CD8-positive, alpha-beta memory T cell (primary cell): ENCODE measurements around the gene UNC5B. TPM values are rescaled to one million over a fixed set of nuclear protein-coding genes. Genes with fewer than 3 reads are reported as not detected.

ENCODE experiments used
- CTCF ChIA-PET: fragments of 350-600 bp; sonication (Branson Sonifier 250); formaldehyde crosslinking; loops from one replicate; lab custom pipeline; 2021; ENCODE audit warnings: antibody characterized with exemption; lab: Charles Lee
- POLR2A ChIA-PET: fragments of 350-600 bp; sonication (Branson Sonifier 250); formaldehyde crosslinking; loops from one replicate; lab custom pipeline; 2021; ENCODE audit warnings: antibody characterized with exemption; lab: Charles Lee
- DNase-seq, 5 donors: peaks; one replicate each; pipeline versions ENCODE4 v3.0.0 to v3.0.0-alpha.2; 2020 to 2022; ENCODE audit warnings: mixed read lengths in 1 of 5
- H3K27ac ChIP-seq: one replicate; pipeline ENCODE4 v1.7.0; 2013; ENCODE audit warnings: low read depth, mild to moderate bottlenecking, low read length, moderate library complexity
- H3K27me3 ChIP-seq: 2 replicates; pipeline ENCODE4 v1.7.0; 2013; ENCODE audit warnings: low read length, mild to moderate bottlenecking; ENCODE audit not compliant: insufficient read depth, poor library complexity, severe bottlenecking
- H3K36me3 ChIP-seq: 2 replicates; pipeline ENCODE4 v1.7.0; 2013; ENCODE audit warnings: mild to moderate bottlenecking, low read length, moderate library complexity; ENCODE audit not compliant: insufficient read depth
- H3K4me1 ChIP-seq: 2 replicates; pipeline ENCODE4 v1.7.0; 2013; ENCODE audit warnings: mild to moderate bottlenecking, low read length, moderate library complexity; ENCODE audit not compliant: insufficient read depth
- H3K4me3 ChIP-seq: 2 replicates; pipeline ENCODE4 v1.7.0; 2013; ENCODE audit warnings: mild to moderate bottlenecking, low read length
- H3K9me3 ChIP-seq: 2 replicates; pipeline ENCODE4 v1.7.0; 2013; ENCODE audit warnings: mild to moderate bottlenecking, low read length
- H3K27ac Mint-ChIP-seq, 8 donors: one replicate each; pipeline ENCODE4 v1.8.0; 2020 to 2021; ENCODE audit warnings: mixed read lengths in 8 of 8, mild to moderate bottlenecking in 6 of 8, inconsistent platforms in 3 of 8, moderate library complexity in 3 of 8
- H3K27me3 Mint-ChIP-seq, 2 donors: one replicate each; pipeline ENCODE4 v1.8.0; 2020 to 2021; ENCODE audit warnings: mixed read lengths in 2 of 2, mild to moderate bottlenecking in 1 of 2, moderate library complexity in 1 of 2
- H3K36me3 Mint-ChIP-seq, 3 donors: one replicate each; pipeline ENCODE4 v1.8.0; 2020 to 2021; ENCODE audit warnings: mixed read lengths in 3 of 3, inconsistent platforms in 1 of 3, mild to moderate bottlenecking in 1 of 3
- H3K4me1 Mint-ChIP-seq, 3 donors: one replicate each; pipeline ENCODE4 v1.8.0; 2020 to 2021; ENCODE audit warnings: mixed read lengths in 3 of 3, inconsistent platforms in 1 of 3, mild to moderate bottlenecking in 1 of 3
- H3K4me3 Mint-ChIP-seq, 7 donors: one replicate each; pipeline ENCODE4 v1.8.0; 2020 to 2021; ENCODE audit warnings: mixed read lengths in 7 of 7, mild to moderate bottlenecking in 6 of 7, moderate library complexity in 4 of 7, inconsistent platforms in 2 of 7
- H3K9me3 Mint-ChIP-seq, 5 donors: one replicate each; pipeline ENCODE4 v1.8.0; 2020 to 2022; ENCODE audit warnings: mixed read lengths in 5 of 5, mild to moderate bottlenecking in 3 of 5, moderate library complexity in 2 of 5, inconsistent platforms in 1 of 5
- polyA plus RNA-seq: library from polyadenylated mRNA; unstranded; fragments of 300-500 nt; fragmentation: Illumina TruSeq; gene quantifications from one replicate; pipeline ENCODE4 v1.2.3, GENCODE V29; 2021
- total RNA-seq, 2 experiments: library from RNA; stranded (reverse); gene quantifications; one replicate each; pipeline ENCODE4 v1.2.3, GENCODE V29; 2021

The UNC5B gene
- total and polyA plus RNA-seq, 3 experiments from 2014 or later: 0.06 to 0.13 (median 0.11) TPM

DNA sequence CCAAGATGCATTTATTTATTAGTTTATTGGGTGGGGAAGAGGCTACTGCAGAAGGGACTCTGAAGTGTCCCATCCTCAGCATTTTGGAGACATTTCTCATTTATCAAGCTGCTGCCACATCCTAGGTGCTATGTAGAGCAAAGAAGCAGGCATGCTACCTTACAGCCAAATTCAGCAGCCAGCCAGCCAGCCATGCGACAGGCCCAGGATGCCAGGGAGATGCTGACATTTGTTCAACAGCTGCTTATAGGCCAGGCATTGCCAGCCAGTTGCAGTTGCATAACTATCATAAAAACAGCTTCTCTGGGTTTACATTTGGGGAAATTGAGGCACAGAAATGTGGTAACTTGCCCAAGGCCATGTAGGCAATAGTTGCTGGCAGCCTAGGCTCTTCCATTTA is 109.0 kb downstream of the UNC5B start:
- H3K27me3 Mint-ChIP-seq: no peaks in the 10 kb centered on the region
- CTCF ChIA-PET: interaction anchor here (1.2 kb wide), 1 partner anchor 387 kb away, joined by 3 read pairs; no protein-coding TSS in a partner anchor
- no peaks in the 10 kb centered on the region for H3K27me3 ChIP-seq

DNA sequence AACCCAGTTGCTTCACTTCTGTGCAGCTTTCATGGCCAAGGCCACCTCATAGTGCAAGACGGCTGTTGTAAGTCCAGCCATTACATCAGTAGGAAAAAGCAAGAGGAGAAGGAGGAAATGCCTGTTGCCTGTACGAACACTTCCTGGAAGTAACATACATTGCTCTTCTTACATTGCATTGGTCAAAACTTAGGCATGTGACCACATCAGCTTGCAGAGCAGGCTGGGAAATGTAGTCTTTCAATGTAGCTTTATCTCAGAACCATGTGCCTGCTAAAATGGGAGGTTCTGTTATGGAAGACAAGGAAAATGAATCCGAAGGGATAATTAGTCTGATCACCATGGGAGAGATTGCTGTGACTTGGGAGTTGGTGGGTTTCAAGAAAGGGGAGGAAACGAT is 111.0 kb downstream of the UNC5B start:
- ChIA-PET POLR2A (no interaction called here), CTCF (interaction anchor here (1.5 kb wide), 1 partner anchor 10 kb away, joined by 4 read pairs; no protein-coding TSS in a partner anchor)
- H3K4me3 ChIP-seq: no peak overlapping the region
- no peaks in the 10 kb centered on the region for H3K27me3 Mint-ChIP-seq
- peak overlapping the region in 1 of 7 donors; percentile 23 for H3K4me3 Mint-ChIP-seq
- H3K36me3 Mint-ChIP-seq: peaks cover 7 to 50% (median 16%) of the 10 kb centered on the region in 3 donors
- peaks cover 3% of the 10 kb centered on the region for H3K36me3 ChIP-seq
- no peak overlapping the region for H3K27ac ChIP-seq
- H3K9me3 Mint-ChIP-seq: no peaks in the 10 kb centered on the region
- peak in 1 of 5 donors; percentile 18 for DNase-seq
- H3K27ac Mint-ChIP-seq: peak overlapping the region in 3 of 8 donors; percentile 8 to 59 (median 19)
- H3K4me1 Mint-ChIP-seq: peaks cover 43 to 59% (median 43%) of the 10 kb centered on the region in 3 donors
- no peaks in the 10 kb centered on the region for H3K9me3 ChIP-seq
- H3K27me3 ChIP-seq: no peaks in the 10 kb centered on the region
- H3K4me1 ChIP-seq: peaks cover 18% of the 10 kb centered on the region

More for the DNA sequence above, 109.0 kb downstream of the UNC5B start:
- Histone ChIP-seq H3K36me3 (peaks cover 3% of the 10 kb centered on the region), H3K4me1 (peaks cover 18% of the 10 kb centered on the region), H3K27ac (no peak overlapping the region), H3K9me3 (no peaks in the 10 kb centered on the region), H3K4me3 (no peak overlapping the region)
- Mint-ChIP-seq H3K27ac (no peak overlapping the region), H3K4me3 (peak overlapping the region in 2 of 7 donors; percentile 16 to 95), H3K9me3 (no peaks in the 10 kb centered on the region), H3K4me1 (peaks cover 41 to 55% (median 45%) of the 10 kb centered on the region in 3 donors), H3K36me3 (peaks cover 7 to 34% (median 12%) of the 10 kb centered on the region in 3 donors)
- POLR2A ChIA-PET: no interaction called here
- DNase-seq: no peak

DNA sequence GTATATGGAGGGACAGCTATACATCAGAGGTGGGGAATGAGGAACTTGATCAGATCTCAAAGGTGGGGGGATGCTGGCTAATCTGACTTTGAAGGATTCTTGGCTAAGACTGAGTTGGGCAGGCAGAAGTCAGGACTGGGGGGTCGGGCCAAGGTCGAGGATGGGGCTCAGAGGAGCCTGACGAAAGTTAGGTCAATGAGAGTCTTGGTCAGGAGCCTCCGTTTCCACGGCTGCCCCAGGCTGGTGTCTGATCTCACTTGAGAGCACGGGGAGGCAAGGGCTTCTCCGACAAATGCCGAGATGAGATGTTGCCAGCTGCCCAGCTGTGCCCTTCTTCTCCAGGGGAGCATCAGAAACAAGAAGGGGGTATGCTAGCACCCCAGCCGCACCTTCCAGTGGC is 112.4 kb downstream of the UNC5B start:
- H3K36me3 ChIP-seq: peaks cover 3% of the 10 kb centered on the region
- H3K27me3 ChIP-seq: no peaks in the 10 kb centered on the region
- H3K4me1 Mint-ChIP-seq: peaks cover 35 to 50% (median 35%) of the 10 kb centered on the region in 3 donors
- no peak overlapping the region for H3K4me3 ChIP-seq
- no peak overlapping the region for H3K27ac ChIP-seq
- H3K27me3 Mint-ChIP-seq: no peaks in the 10 kb centered on the region
- H3K4me3 Mint-ChIP-seq: no peak overlapping the region
- CTCF ChIA-PET: interaction anchor here (2.4 kb wide), 1 partner anchor 10 kb away, joined by 8 read pairs; no protein-coding TSS in a partner anchor
- H3K9me3 ChIP-seq: no peaks in the 10 kb centered on the region
- DNase-seq: no peak
- POLR2A ChIA-PET: no interaction called here
- H3K27ac Mint-ChIP-seq: no peak overlapping the region
- H3K9me3 Mint-ChIP-seq: no peaks in the 10 kb centered on the region
- H3K4me1 ChIP-seq: peaks cover 12% of the 10 kb centered on the region
- H3K36me3 Mint-ChIP-seq: peaks cover 7 to 55% (median 18%) of the 10 kb centered on the region in 3 donors

DNA sequence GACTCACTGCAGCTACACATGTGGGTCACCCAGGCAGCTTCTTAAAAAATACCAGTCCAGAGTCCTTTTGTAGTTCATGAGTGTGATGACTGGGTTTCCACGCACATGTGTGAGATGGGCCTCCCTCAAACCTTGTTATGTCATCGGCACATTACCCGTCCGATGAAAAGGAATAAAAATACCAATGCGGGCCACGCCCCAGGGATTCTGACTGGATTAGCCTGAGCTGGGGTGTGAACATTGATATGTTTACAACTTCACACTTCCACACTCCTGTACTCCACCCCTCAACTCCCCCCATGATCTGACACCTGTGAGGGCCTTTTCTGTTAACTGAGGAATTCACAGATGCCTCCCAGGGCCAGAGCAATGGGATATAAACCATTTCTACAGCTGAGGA is 112.9 kb downstream of the UNC5B start:
- CTCF ChIA-PET: interaction anchor here (2.4 kb wide), 1 partner anchor 10 kb away, joined by 8 read pairs; no protein-coding TSS in a partner anchor
- POLR2A ChIA-PET: no interaction called here

DNA sequence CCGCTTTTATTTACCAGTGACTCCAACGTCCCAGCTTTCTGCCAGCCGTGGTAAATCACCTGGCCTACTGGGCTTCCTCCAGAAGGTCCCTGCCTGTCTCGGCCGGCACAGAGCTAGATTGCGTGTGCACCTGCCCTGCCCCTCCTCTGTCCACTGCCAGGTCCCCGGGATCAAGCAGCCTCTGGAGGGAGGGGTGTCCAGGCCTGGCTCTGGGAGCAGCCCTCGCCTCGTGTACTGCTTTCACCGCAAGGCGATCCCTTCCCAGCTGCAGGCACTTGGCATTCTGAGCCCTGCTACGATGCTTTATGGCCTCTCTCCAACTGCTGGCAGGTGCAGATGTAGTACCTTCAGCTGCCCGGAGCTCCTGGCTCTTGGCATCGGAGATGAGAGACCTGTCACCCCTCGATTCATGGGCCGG is 114.1 kb downstream of the UNC5B start:
- H3K4me3 ChIP-seq: no peak overlapping the region
- POLR2A ChIA-PET: no interaction called here
- H3K4me3 Mint-ChIP-seq: no peak overlapping the region

More for the DNA sequence above, 112.9 kb downstream of the UNC5B start:
- Mint-ChIP-seq H3K4me3 (no peak overlapping the region), H3K36me3 (peaks cover 7 to 55% (median 18%) of the 10 kb centered on the region in 3 donors), H3K27me3 (no peaks in the 10 kb centered on the region), H3K9me3 (no peaks in the 10 kb centered on the region), H3K27ac (no peak overlapping the region), H3K4me1 (peaks cover 31 to 45% (median 32%) of the 10 kb centered on the region in 3 donors)
- peaks cover 3% of the 10 kb centered on the region for H3K36me3 ChIP-seq
- H3K9me3 ChIP-seq: no peaks in the 10 kb centered on the region
- H3K27ac ChIP-seq: no peak overlapping the region
- peaks cover 7% of the 10 kb centered on the region for H3K4me1 ChIP-seq
- no peaks in the 10 kb centered on the region for H3K27me3 ChIP-seq
- no peak for DNase-seq
- no peak overlapping the region for H3K4me3 ChIP-seq

DNA sequence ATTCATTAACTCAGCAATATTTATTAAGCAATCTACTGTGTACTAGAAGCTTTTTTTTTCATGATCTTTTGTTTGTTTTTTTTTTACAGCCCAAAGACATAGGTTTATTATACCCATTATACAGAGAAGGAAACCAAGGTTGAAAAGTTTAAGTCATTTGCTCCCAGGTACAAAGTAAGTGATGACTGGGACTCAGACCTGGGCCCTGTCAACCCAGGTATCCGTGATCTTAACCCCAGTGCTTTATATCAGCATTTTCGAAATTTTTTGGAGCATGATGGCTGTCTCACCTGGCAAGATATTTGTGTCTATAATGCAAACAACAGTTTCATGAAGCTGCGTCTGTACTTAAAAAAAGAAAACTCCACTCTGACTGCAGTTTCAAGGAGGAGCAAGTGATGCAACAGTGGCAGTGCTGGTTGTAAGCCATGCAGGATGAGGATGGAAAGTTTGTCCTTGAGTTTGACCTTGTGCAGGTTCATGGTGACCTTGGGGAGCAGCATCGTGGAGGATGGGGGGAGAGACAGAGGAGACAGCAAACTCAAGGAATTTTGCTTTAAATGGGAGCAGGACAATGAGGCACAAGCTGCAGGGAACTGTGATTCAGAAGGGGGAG is 118.5 kb downstream of the UNC5B start:
- H3K9me3 ChIP-seq: no peaks in the 10 kb centered on the region
- no peaks in the 10 kb centered on the region for H3K27me3 ChIP-seq
- Mint-ChIP-seq H3K27ac (peak overlapping the region in 1 of 8 donors; percentile 45), H3K36me3 (peaks cover 0 to 57% (median 17%) of the 10 kb centered on the region in 3 donors), H3K9me3 (no peaks in the 10 kb centered on the region), H3K4me1 (peaks cover 4 to 8% (median 6%) of the 10 kb centered on the region in 3 donors), H3K27me3 (no peaks in the 10 kb centered on the region), H3K4me3 (no peak overlapping the region)
- no peaks in the 10 kb centered on the region for H3K36me3 ChIP-seq
- no peak overlapping the region for H3K4me3 ChIP-seq
- H3K4me1 ChIP-seq: no peaks in the 10 kb centered on the region
- no peak overlapping the region for H3K27ac ChIP-seq
- no peak for DNase-seq
- ChIA-PET POLR2A (no interaction called here), CTCF (interaction anchor here (1.4 kb wide), 1 partner anchor 11 kb away, joined by 6 read pairs; the partner anchor contains the start of gene SLC29A3)

More for the DNA sequence above, 114.1 kb downstream of the UNC5B start:
- Mint-ChIP-seq H3K27me3 (no peaks in the 10 kb centered on the region), H3K9me3 (no peaks in the 10 kb centered on the region), H3K36me3 (peaks cover 7 to 63% (median 23%) of the 10 kb centered on the region in 3 donors), H3K27ac (no peak overlapping the region), H3K4me1 (peaks cover 25 to 37% (median 29%) of the 10 kb centered on the region in 3 donors)
- Histone ChIP-seq H3K36me3 (peaks cover 3% of the 10 kb centered on the region), H3K4me1 (no peaks in the 10 kb centered on the region), H3K9me3 (no peaks in the 10 kb centered on the region), H3K27me3 (no peaks in the 10 kb centered on the region), H3K27ac (no peak overlapping the region)
- CTCF ChIA-PET: no interaction called here
- no peak for DNase-seq

DNA sequence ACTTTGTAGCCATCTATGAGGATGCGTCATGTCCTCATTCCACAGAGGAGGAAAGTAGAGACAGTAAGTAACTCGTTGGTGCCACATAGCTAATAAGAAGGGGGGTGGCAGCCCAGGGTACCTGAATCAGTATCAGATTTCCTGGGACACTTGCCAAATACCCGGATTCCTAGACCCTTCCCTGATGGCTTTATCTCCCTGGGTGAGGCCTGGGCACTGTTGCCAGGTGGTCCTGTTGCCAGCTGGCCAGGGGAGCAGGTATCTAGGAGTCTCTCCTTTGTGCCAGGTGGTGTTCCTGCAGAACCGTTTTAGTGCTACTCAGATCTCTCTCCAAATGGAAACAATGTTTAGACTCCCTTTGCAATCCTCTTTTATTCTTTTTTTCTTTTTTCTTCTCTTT is 119.4 kb downstream of the UNC5B start:
- H3K4me1 Mint-ChIP-seq: peaks cover 6 to 8% (median 7%) of the 10 kb centered on the region in 3 donors
- no peaks in the 10 kb centered on the region for H3K4me1 ChIP-seq
- no peaks in the 10 kb centered on the region for H3K36me3 ChIP-seq
- H3K4me3 ChIP-seq: no peak overlapping the region
- CTCF ChIA-PET: interaction anchor here (1.4 kb wide), 1 partner anchor 12 kb away, joined by 6 read pairs; the partner anchor contains the start of gene SLC29A3
- H3K9me3 Mint-ChIP-seq: no peaks in the 10 kb centered on the region
- H3K36me3 Mint-ChIP-seq: peaks cover 0 to 57% (median 19%) of the 10 kb centered on the region in 3 donors
- H3K27ac Mint-ChIP-seq: no peak overlapping the region
- H3K27me3 Mint-ChIP-seq: no peaks in the 10 kb centered on the region
- DNase-seq: no peak
- no peaks in the 10 kb centered on the region for H3K27me3 ChIP-seq
- POLR2A ChIA-PET: no interaction called here
- no peaks in the 10 kb centered on the region for H3K9me3 ChIP-seq
- no peak overlapping the region for H3K27ac ChIP-seq
- H3K4me3 Mint-ChIP-seq: no peak overlapping the region

DNA sequence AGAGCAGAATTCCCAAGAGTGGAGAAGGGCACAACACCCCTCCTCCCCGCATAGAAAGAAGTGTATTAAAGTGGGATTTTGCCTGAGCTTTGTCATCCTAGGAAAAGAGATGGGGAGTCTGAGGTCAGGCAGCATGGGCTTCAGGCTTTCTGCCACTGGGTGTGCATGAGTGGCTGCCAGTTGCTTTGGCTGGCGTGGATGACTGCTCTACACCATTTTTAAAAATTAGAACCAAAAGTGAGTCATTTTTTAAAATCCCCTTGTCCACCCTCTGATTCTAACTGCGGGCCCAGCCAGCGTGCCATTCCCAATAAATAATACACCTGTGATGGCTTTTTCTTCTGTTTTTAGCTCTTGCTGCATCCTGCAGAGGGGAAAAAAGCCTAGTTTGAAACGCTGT is 120.1 kb downstream of the UNC5B start:
- Mint-ChIP-seq H3K36me3 (peaks cover 0 to 53% (median 15%) of the 10 kb centered on the region in 3 donors), H3K27ac (no peak overlapping the region), H3K9me3 (no peaks in the 10 kb centered on the region), H3K4me3 (no peak overlapping the region), H3K4me1 (peaks cover 0 to 7% (median 4%) of the 10 kb centered on the region in 3 donors), H3K27me3 (no peaks in the 10 kb centered on the region)
- Histone ChIP-seq H3K27me3 (no peaks in the 10 kb centered on the region), H3K4me3 (no peak overlapping the region), H3K36me3 (no peaks in the 10 kb centered on the region), H3K4me1 (no peaks in the 10 kb centered on the region), H3K9me3 (no peaks in the 10 kb centered on the region), H3K27ac (no peak overlapping the region)
- DNase-seq: no peak
- ChIA-PET POLR2A (no interaction called here), CTCF (no interaction called here)
